HG03045 (cell line): ENCODE measurements around the gene SH3RF3.
"Not testable (repeated sequence)": the region's sequence is repeated elsewhere in the genome, so short reads cannot be mapped to it uniquely, and the experiment has no call there.

Source experiments
- ATAC-seq: cut with Tn5 transposase; IDR thresholded peaks from one replicate; pipeline ENCODE4 v1.9.1; 2021; ENCODE audit warnings: mild to moderate bottlenecking, moderate library complexity; ENCODE audit not compliant: unreplicated experiment

The SH3RF3 gene

DNA sequence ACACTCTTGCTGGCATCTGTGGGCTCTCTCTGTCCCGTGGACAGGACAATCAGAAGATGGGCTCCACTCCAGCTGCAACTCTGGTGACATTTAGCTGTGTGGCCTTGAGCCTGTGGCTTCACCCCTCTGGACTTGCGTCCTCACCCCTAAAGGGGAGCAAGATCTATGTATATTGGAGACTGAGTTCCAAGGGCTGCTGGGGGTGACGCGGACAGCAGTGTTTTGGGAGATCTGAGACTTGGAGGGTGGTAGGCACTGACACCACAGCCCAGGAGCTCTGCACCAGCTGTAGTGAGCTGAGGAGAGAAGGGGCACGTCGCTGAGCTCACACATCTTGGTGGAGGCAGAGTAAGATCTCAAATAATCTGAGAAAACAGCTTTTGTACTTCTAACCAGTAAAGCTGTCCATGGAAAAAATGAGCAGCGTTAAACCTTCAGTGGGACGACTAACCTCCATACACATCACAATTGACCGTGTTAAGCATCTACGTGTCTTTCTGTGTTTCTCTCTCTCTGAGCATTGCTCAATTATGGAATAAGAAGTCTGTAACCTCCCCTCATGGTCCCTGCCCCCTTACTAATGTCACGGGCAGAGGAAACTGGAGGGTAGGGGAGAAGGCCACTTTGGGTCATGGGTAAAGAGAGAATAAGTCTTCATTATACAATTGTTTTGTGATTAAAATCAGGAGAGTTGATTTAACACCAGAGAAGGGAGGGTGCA is 85.8 kb downstream of the SH3RF3 start:
- no peak for ATAC-seq

DNA sequence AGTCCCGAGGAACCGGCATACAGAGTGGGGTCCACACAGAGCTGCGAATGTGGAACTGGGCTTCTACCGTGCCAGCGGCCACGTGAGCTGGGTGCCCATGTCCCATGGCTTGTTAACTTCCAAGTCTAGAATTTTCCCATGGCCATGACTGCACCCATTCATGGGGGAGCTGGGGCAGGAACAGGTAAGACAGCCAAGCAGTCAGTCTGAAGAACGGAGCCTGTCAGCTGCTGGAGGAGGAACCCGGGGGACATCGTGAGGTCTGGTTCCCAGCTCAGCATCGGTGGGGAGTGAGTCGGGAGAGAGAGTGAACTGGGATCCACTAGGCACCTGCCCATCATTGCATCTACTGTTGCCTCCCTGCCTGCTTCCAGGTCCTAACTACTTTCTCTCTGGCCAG is 86.9 kb downstream of the SH3RF3 start:
- ATAC-seq = no peak

DNA sequence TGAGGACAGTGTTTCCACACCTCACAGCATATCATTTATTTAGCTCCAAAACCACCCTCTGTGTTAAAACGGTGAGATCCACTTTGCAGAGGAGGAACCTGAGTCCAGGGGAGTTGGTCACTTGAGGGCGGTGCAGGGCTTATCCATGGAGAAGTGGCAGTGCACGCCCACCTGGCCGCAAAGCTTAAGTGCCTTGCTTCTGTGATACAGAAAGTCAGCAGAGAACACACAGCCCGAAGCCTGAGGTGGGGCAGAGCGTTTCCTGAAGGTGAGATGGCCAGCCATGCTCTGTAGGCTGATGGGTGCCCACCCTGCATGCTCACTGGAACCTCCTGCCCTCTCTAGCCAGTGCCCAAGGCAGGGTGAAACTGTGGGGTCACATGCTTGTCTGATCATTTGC is 87.3 kb downstream of the SH3RF3 start:
- ATAC-seq = no peak

DNA sequence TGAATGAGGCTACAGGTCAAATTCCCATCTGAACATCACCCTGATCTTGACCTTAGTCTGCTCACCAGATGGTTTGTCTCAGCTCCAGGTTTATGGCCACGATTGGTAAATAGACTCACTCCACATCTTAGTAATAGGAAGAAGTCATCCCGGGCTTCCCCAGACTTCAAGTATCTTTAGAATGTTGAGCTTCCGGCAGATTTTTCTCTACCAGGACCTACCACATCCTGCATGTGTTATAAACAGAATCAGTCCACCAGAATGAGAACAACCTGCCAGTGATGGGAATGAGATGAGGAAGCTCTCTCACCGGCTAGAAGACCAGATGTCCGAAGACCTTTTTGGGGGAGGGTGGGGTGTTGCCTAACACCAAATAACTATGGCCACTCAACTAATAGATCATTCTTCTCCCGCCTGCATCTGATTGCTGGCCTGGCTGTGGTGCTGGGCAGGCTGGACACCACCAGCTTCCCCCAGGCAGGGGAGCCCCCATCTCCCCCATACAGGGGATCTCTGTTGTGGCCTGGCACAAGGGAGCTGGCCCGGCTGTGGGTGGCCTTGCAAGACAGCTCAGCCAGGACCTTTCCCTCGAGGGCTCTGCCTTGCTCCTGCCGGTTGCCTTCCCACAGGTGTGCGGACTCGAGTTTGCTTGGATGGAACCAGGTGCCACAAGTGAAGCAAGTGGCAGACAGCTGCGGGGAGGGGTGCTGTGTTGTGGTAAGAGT is 88.5 kb downstream of the SH3RF3 start:
- ATAC-seq = no peak

DNA sequence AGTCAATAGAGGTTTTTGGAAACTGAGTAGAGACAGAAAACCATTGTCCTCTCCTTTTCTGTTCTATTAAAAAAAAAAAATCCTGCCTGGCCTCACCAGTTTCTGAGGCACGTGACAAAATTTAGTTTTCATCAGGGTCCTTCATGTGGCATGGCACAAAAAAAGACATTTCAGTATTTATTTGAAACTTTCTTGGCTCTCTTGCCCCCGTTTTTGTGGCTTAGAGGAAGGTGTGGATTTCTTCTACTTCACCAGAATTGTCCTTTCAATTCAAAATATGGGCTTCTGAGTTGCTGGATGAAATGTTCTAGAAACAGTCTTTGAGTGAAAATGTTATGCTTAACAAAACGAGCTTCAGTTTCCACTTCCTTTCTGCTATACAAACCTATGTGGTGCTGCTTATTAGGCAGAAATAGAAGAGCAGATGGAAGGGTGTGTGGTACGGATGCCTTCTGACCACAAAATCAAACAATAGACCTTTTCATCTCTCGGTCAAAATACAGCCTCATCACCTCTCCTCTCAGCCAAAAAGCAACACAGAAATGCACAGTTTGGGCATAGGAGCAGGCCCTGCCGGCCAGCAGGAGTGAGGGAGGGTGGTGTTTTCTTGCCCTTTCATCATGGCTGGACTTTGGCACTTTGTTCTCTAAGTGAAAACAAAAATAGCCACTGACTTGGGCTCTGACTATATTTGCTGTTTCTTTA is 89.2 kb downstream of the SH3RF3 start:
- ATAC-seq = no peak

DNA sequence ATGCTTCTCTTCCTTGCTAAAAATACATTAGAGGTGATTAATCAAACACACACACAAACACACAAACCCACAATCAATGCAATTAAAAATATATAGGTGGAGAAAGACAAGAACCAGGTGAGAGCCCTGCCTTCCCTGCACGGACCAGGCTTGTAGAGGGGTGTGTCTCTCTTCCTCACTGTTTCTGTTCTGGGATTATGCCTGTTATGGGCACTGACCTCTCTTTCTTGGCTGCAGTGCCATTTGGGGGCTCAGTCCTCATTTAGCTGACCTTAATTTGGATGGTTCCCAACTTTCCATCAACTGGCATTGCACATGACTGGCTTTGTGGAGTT is 89.8 kb downstream of the SH3RF3 start:
- ATAC-seq = no peak

DNA sequence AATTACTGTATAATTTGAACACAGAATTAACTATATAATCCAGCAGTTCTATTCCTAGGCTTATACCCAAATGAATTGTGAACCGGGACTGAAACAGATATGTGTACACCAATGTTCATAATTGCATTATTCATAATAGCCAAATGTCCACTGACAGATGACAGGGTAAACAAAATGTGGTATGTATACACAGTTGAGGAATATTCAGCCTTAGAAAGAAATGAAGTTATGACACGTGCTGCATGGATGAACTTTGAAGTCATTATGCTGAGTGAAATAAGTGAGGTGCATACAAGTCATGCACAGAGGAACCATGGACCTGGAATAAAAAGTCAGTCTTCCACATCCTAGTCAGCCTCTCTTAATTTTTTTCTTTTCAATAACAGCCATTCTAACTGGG is 91.9 kb downstream of the SH3RF3 start:
- ATAC-seq = no peak

DNA sequence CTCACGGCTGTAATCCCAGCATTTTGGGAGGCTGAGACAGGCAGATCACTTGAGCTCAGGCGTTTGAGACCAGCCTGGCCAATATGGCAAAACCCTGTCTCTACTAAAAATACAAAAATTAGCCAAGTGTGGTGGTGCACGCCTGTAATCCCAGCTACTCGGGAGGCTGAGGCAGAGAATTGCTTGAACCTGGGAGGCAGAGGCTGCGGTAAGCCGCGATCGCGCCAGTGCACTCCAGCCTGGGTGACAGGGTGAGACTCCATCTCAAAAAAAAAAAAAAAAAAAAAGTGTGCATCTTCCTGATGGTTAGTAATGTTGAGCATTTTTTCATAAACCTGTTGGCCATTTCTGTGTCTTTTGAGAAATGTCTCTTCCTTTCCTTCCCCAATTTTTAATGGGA is 92.3 kb downstream of the SH3RF3 start:
- ATAC-seq = not testable (repeated sequence)

DNA sequence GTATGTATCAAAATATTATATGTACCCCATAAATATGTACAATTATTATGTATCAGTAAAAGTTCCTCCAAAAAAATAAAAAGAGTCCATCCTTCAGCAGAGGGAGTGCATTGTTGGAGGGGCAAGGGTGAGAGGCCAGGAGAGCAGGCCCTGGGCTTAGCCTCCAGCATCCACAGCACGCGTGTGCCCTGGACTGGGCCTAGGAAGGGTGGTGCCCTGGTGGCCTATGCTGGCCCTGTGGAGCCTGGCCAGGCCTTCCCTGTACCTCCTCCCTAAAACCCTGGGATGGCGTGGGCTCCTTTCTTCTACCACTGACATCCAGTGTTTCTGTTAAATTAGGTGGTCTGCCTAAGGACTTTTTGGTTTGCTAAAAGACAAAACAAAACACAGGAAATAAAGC is 93.4 kb downstream of the SH3RF3 start:
- ATAC-seq = no peak

DNA sequence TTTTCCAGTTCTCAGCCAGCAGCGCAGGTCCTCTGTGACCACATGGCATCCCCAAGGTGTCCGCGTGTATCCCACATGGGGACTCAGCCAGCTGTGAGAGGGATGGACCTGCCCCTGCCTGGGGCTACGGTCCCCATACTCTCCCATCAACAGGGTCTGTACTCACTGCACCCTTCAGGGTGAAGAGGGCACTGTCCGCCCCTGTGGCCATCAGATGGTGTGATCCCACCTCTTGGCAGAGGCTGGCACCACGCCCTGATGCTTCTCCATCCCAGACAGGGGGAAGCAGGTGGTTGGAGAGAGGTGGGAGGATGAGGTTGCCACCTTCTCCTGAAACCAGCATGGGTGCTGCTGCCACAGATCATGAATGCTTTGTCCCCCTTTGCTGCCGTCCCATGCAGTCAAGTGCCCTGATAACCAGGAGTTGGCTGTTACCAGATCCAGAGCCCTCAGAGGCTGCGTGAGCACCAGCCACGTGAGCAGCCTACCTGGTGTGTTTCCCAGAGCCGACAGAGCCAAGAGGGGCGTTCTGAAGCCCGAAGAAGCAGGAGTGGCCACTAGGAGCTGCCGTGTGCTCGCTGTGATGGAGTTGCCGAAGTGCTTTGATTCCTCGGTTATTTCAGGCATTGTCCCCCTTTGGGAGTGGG is 93.9 kb downstream of the SH3RF3 start:
- no peak for ATAC-seq

DNA sequence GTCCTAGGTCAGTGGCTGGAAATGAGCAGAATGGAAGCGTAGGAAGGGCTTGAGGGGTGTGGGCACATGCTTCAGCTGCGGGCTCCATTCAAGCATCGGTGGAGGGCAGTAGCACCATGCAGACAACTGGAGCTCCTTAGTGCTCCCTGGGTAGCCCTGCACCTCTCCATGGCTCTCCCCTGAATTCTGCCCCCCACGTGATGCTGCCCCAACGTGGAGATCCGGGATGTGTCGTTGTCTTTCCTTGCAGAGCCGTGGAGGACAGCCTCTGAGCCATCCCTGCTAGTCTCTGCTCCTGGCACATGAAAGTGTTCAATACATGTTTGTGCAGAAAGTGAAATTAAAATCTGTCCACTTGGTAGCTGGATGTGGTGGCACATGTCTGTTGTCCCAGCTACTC is 94.5 kb downstream of the SH3RF3 start:
- ATAC-seq = no peak

DNA sequence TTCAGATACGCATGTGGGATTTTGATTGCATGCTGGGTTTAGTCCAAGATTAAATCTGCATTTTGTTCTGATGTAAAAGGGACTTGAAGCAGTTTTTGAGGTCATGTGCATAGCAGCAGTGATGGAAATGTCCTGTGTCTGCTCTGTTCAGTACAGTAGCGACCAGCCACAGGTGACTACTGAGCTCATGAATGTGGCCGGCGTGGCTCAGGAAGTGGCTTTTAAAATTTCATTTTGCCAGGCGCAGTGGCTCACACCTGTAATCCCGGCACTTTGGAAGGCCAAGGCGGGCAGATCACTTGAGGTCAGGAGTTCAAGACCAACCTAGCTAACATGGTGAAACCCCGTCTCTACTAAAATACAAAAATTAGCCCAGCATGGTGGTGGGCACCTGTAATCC is 95.3 kb downstream of the SH3RF3 start:
- not testable (repeated sequence) for ATAC-seq

DNA sequence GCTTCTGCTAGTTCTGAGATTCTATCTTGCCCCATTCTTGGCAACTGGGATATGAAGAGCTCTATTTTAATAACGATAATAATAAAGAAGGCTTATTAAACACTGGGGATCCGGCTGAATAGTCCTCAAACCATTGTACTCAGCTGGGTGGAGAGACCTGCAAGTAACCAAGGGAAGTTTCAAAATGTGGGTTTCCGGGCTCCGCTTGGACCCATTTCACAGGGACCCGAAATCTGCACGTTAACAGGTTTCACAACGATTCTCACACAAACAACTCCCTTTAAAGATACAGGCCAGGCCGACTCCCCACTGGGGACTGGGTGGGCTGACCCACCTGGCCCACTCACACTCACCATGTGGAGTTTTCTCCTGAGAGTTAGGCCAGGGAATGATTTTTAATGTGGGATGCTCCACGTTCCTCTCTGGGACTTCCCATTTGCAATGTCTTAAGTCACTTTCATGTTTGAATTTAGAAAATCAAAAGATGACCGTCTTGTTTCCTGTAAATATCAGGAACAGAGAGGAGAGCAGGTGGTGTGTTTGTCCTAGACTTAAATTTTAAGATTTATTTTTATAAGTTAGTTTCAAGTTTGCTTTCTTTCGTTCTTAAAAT is 96.3 kb downstream of the SH3RF3 start:
- no peak for ATAC-seq

DNA sequence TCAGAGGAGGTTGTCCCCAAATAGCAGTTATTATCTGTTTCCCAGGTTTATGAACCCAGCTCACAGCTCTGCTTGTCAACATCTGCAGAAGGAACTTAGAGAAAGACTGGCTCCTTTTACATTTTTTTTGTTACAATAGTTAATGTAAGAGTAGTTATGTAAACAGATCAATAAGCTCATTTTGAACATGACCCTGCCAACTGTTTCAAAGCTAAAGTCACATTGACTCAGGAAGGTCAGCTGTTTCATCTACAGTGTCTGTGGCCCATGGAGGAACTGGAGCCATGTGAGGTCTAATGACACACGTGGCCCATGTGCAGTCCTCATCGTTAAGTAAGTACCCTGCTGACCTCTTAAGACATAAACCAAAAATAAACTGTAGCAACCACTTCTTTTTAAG is 97.1 kb downstream of the SH3RF3 start:
- ATAC-seq = no peak

DNA sequence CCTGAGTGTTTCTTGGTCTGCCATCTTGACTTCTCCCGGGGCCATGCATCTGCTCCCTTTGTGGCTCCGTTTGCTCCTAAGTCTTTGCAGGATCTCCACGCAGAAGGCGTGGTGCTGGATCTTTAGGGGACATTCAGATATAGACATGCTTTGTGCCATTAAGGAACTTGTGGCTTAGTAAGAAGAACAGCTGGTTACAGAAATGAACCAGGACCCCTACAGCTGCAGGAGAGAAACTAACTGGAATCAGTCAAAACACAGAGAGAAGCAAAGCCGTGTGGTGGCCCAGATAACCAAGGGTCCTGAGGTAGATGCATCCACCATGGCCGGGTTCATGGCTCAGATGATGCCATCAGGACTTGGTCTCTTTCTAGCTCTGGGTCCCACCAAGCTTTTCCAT is 97.6 kb downstream of the SH3RF3 start:
- ATAC-seq = no peak

DNA sequence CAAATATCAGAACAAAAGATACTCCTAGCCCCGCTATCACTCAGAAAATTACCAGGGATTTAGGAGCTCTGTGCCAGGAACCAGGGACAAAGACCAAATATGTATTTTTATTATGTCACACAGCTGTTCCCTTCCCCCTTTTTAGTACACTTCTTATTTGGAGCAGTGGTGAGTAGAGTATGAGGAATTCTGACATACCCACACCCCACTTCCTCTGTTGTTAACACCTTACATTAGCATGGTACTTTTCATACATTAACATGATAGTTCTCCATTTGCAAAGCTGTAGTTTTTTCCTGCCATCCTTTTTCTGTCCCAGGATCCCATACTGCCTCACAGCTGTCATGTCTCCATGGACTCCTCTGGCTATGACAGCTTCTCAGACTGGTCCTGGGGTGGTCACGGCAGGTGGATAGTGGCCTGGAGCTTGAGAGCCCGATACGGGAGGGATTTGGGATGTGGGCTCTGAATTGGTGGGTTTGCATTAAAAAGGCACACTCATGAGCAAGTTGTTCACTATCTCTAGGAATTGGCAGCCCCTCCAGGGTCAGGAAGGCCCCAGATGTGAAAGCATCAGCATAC is 100.2 kb downstream of the SH3RF3 start:
- no peak for ATAC-seq

DNA sequence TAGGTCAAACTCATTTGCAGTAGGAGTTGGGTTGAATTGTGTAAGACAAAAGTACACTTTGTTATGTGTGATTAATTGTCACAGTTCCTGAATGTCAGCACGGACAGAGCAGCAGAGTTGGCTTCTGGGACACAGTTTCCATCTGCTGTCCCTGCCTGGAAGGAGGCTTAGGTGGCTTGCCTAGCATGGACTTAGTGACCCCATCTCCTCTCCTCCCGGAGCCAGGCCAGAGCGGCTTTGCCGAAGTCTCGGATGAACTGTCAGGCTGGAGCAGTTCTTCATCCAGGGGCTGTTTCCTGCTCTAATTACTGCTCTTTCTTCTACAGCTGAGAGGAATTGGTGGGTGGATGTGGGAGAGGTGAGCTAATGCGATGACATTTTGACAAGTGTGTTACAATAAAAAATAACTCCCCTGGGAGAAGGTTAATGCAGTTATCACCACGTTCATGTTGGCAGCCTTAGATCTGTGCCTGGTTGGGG is 102.0 kb downstream of the SH3RF3 start:
- no peak for ATAC-seq

DNA sequence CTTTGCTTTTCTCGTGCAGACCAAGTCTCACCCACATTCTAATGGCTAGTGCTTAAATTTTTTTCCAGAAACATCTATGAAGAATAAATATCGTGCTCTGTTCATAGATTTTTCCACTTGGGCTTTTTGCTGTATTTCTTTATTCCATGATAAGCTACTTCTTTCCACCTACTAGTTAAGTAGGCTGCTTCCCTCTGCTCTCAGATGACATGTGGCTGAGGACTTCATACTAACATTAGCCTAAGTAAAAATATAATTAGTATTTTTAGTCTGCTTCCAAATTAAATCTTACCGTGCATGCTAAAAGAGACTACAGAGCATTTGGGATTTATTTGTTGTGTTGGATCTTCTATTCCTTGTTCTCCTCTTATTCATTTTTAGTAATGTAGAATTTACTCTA is 102.4 kb downstream of the SH3RF3 start:
- no peak for ATAC-seq

DNA sequence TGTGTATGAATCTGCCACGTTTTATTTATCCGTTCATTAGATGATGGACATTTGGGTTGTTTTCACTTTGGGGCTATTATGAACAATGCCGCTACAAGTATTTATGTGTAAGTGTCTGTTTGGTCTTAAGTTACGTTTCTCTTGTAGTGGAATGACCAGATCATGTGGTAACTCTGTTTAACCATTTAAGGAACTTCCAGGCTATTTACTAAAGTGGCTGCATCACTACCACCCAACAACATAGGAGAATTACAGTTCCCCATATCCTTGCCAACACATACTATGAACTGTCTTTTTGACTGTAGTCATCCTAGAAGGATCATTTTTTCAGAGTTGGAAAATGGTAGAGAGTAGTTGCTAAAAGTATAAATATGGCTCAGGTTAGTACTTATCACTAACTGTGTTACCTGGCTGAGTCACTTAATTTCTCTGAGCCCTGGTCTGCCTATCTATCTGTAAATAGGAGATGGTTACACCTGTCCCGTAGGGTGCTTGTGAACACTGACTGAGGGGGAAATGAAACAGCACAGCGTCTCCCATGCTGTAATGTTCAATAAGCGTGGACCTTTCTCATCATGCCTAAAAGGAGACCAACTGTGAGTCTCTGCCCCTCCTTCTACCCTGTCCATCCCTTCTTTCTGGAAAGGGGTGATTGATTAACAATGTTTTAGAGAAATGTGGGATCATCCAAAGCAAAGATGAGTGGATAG is 103.1 kb downstream of the SH3RF3 start:
- ATAC-seq = no peak

DNA sequence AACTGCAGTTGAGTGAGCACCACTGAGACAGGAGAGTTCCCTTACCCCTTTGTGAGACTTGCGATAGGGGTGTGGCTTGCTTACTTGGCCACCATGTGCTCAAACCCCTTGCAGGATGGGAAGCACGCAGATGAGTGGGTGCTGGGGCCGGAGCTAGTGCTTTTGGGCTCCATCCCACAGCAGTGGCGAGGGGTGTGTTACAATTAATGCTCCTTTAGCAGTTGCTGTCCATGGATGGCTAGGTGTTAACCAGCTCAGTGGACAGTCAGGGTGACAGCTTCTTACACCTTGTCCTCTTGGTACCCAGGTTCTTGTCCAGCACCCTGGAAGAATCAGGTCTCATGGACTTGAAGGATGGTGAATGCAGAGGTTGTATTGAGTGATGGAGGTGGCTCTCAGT is 103.9 kb downstream of the SH3RF3 start:
- no peak for ATAC-seq
